Fibroblast of mammary gland (primary cell): ENCODE data around the gene CDH13.

ENCODE experiments used
- DNase-seq: peaks from one replicate; pipeline ENCODE4 v3.0.0-alpha.2; 2010; ENCODE audit warnings: low read depth
- H3K4me3 ChIP-seq: 2 replicates; pipeline ENCODE4 v1.5.1; 2011; ENCODE audit warnings: low read depth, mild to moderate bottlenecking, low read length, moderate library complexity; ENCODE audit not compliant: control insufficient read depth
- CTCF ChIP-seq: conservative IDR thresholded peaks from 2 replicates; pipeline ENCODE4 v1.5.1; 2011; ENCODE audit warnings: low read depth, low read length, inconsistent platforms; ENCODE audit not compliant: control insufficient read depth, insufficient read depth

The CDH13 gene

GRCh38 chr16:82899006-82899405, 272.2 kb downstream of the CDH13 start:
- no peak for DNase-seq
- no peak for TF ChIP-seq CTCF
- H3K4me3 ChIP-seq = no peak overlapping the region

GRCh38 chr16:82899731-82900450, 273.1 kb downstream of the CDH13 start:
- TF ChIP-seq CTCF = no peak

GRCh38 chr16:82900559-82900958, 273.8 kb downstream of the CDH13 start:
- H3K4me3 ChIP-seq = no peak overlapping the region
- TF ChIP-seq CTCF = no peak
- DNase-seq = no peak

More at GRCh38 chr16:82899731-82900450, 273.1 kb downstream of the CDH13 start:
- H3K4me3 ChIP-seq = no peak overlapping the region
- DNase-seq = no peak

- no peak for TF ChIP-seq CTCF
- DNase-seq = no peak
- H3K4me3 ChIP-seq = no peak overlapping the region
Observed at GRCh38 chr16:82911925-82912324, 285.2 kb downstream of the CDH13 start.

- TF ChIP-seq CTCF = no peak
- H3K4me3 ChIP-seq = no peak overlapping the region
- DNase-seq = no peak
Observed at GRCh38 chr16:82915139-82915824, 288.5 kb downstream of the CDH13 start.

DNA sequence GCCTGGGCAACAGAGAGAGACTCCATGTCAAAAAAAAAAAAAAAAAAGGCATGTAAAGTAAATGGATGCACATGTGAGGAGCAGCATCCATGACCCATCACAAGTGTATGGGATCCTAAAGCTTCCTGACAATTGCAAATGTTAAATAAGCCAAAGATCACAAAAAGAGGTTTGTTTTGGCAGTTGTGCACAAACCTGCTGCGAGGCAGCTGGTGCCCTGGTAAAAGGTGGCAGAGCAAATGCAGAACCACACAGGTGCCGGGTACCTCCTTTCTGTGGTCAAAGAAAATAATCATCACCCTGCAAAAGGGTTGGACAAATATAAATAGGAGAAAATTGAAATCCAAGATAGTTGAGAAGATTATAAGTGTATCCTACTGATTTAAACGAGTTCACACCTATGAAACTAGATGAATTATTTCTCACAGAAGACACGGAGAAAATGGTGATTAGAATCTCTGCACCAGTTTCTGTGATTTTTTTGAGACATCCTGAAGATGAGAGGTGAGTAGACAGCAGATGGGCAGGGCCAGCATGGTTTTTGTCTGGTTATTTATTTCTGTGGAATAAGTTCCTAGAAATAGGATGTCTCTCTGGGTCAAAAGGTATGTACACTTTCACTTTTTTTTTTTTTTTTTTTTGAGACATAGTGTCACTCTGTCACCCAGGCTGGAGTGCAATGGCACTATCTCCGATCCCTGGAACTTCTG, 291.3 kb downstream of the CDH13 start:
- no peak overlapping the region for H3K4me3 ChIP-seq
- no peak for TF ChIP-seq CTCF
- no peak for DNase-seq
